Activated T-cell treated with anti-CD3 and anti-CD28 coated beads, Interleukin-2, amount 50 U/mL, for 1 hour (primary cell): Measurements from ENCODE around the gene FRAS1.
"Not testable (repeated sequence)": the region's sequence is repeated elsewhere in the genome, so short reads cannot be mapped to it uniquely, and the experiment has no call there.

Experiments
- DNase-seq: peaks from one replicate; pipeline ENCODE4 v3.0.0-alpha.2; 2020

The FRAS1 gene

GRCh38 chr4:78120144-78120880, 63.2 kb downstream of the FRAS1 start:
- DNase-seq = no peak

- DNase-seq = no peak
Observed at GRCh38 chr4:78121338-78121904, 64.3 kb downstream of the FRAS1 start.

- not testable (repeated sequence) for DNase-seq
Observed at GRCh38 chr4:78125834-78126331, 68.8 kb downstream of the FRAS1 start.

DNA sequence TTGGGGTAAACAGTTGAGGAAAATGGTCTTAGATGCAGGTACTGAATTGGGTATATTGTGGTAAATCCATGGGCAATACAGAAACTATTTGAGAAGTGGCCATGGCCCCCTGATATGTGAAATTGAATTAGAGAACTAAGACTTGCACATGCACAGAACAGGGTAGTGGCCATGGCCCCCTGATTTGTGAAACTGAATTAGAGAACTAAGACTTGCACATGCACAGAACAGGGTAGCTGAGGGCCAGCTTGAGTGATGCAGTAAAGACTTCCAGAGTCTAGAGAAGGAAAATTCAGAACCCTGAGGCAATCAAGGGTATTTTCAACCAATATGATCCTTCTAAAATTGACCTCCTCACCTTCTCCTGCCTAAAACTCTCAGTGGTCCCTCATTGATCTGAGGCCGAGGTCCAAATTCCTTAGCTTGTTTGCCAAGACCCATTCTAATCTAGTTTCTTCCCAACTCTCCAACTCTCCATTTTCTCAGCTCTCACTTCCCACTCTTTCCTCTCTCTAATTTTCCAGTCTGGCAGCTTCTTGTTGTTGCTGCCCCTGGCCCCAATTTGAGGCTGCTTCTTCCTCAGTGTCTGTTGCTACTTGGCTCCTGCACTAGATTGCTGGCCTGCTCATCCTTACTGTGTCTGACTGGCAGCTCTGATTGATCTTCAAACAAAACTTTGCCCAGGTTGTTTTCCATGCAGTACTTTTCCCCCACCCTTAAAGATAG, 72.4 kb downstream of the FRAS1 start:
- no peak for DNase-seq

DNA sequence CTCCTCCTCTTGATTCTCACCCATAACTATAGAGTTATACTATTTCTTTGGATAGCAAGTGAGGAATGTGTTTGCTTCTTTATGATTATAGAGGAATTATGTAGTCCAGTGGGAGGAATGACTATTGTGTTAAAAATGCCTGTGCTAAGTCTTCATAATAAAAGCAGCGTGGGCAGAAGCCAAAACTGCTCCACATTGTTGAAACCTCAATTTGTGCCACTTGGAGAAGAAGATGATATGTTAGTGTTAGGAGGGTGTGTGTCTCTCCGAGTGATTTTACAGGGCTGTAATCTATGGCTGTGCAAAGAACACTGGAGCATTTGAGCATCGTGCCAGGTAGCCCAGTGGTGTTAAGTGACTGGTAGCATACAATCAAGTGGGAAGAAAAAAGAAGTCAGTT, 74.3 kb downstream of the FRAS1 start:
- no peak for DNase-seq

- no peak for DNase-seq
Observed at GRCh38 chr4:78136109-78137081, 79.3 kb downstream of the FRAS1 start.

DNA sequence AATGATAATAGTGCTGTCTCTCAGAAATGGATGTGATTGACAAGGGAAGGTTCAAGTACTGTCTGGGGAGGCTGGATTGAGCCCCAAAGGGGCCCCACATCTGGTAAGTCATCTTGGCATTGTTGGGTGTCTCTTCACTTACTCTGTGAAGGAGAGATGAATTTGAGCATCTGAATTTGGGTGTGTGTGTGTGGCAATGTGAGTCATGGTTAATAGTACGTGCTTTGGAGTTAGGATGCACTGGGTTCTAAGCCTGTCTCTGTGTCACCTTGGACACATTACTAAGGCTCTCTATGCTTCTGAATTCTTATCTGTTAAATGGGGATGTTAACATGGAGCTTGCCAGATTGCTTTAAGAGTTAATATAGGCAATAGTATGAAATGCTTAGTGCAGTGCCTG, 80.4 kb downstream of the FRAS1 start:
- DNase-seq = no peak

- no peak for DNase-seq
Observed at GRCh38 chr4:78138252-78138651, 81.1 kb downstream of the FRAS1 start.

DNA sequence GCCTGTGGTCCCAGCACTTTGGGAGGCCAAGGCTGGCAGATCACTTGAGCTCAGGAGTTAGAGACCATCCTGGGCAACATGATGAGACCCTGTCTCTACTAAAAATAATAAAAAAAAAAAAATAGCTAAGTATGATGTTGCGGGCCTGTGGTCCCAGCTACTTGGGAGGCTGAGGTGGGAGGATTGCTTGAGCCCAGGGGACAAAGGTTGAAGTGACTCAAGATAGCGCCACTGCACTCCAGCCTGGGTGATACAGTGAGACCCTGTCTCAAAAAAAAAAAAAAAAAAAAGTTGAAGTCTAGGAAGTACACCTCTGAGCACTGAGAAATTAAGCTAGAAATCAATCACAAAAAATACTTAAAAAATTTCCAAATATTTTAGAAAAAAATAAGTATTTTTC, 86.5 kb downstream of the FRAS1 start:
- no peak for DNase-seq

- no peak for DNase-seq
Observed at GRCh38 chr4:78145008-78145407, 87.9 kb downstream of the FRAS1 start.

- no peak for DNase-seq
Observed at GRCh38 chr4:78145622-78146021, 88.5 kb downstream of the FRAS1 start.

- no peak for DNase-seq
Observed at GRCh38 chr4:78149751-78150542, 92.8 kb downstream of the FRAS1 start.

GRCh38 chr4:78150543-78150864, 93.4 kb downstream of the FRAS1 start:
- DNase-seq = no peak

GRCh38 chr4:78152795-78153194, 95.7 kb downstream of the FRAS1 start:
- no peak for DNase-seq

- DNase-seq = no peak
Observed at GRCh38 chr4:78154972-78155590, 98.0 kb downstream of the FRAS1 start.

DNA sequence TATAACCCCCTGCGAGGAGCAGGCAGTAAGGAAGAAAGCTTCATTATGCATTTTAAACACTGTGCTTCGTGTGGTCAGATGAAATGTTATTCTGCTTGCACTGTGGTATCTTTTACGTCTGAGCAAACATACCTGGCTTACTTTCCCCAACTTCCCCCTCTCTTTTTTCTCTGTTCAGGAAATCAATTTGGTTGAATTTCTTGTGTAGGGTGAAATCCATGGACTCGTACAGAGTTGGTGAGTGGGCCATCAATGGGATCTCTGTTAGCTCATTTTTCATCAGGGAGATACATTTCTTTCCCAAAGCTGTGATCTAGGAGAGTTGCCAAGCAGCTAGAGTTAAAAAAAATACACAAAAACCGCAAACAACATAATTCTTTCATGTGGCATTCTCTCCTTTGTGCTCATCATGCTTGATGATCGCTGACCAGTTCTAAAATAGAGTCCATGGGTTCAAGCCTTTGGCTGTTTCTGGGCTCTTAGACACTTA, 98.5 kb downstream of the FRAS1 start:
- DNase-seq = no peak

- DNase-seq = no peak
Observed at GRCh38 chr4:78156520-78156919, 99.4 kb downstream of the FRAS1 start.

DNA sequence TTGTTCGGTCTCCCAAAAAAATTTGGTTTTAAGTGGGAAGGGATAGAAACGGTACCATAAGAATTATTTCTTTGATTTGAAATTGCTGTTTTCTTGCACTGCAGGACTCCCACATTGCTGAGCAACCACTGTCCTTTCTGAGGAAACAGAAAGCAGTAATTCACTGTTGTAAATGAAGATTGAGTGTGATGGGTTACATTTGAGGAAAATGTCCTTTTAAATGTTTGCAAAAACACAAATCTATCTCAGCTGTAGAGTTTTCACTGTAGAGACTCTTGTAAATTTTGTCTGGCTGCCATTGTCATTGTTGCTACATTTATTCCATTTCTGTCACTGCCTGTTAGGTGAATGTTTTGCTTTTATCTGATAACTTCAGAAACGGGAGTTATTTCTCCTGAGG, 105.2 kb downstream of the FRAS1 start:
- no peak for DNase-seq

DNA sequence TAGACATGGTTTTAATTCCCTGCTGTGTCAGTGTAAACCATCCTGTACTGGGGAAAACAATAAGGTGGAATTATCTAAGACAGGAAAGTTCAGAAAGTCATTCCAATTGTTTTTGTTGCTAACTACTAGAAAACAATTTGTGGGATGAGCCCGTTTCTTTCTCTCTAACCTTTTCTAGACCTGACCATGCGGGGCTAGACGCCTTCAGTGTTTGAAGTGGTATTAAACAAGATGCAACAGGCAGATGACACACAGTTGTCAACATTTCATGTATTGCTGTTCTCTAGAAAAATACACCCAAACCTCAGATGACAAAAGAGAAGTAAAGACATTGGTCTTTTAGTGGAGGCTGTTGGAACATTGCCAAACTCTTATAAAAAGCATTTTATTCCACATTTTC, 105.7 kb downstream of the FRAS1 start:
- no peak for DNase-seq

DNA sequence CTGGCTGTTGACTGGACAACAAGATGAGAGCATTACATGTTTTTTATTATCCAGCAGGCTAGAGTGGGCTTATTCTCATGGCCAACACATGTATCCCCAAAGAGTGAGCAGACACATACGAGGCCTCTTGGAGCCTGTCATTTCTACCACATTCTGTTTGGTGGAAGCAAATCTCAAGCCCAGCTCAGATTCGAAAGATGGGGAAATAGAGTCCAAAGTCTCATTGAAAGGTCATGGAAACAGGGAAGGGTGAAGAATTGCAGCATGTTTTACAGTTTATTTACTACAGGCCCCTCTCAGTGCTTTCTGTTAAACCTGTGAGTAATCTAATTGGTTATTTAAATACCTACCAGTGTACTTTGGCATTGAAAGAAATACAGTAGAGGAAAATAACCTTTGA, 108.6 kb downstream of the FRAS1 start:
- no peak for DNase-seq

DNA sequence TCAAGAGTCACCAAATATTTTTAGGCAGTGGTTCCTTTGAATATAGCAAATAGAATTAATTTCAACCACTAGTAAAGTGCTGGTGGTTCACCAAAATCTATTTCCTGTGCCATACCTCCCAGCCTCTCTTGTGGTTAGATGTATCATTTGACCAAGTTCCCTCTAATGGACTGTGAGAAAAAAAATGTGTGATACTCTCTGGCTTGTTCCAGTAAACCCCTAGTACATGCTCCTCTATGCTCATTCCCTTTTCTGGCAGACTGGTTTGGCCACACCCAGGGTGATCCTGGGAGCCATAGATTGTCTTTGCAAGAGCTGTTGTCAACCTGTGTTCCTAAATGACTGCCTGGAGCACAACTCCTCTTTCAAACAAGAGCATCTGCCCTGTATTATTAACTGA, 109.5 kb downstream of the FRAS1 start:
- no peak for DNase-seq

DNA sequence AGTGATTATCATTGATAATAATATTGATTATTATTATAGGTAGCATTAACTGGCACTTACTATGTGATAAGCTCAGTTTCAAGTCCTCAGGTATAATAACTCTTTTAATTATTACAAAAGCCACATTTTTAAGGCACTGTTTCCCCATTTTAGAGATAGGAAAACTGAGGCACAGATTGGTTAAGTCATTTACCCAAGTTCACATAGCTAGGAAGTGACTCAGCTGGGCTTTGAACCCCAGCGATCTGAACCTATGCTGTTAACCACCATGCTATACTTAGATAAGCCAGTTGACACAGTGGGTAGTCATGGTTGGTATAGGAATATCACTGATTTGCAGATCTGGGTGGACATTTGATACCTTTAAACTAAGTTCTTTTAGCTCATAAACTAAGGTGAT, 110.4 kb downstream of the FRAS1 start:
- DNase-seq = no peak
